ENCODE results near the gene CDC42BPA. TPM values are rescaled to one million over a fixed set of nuclear protein-coding genes. Genes with fewer than 3 reads are reported as not detected.

CDC42BPA gene
- total RNA-seq, 1 experiment from 2014 or later = 102 TPM

DNA sequence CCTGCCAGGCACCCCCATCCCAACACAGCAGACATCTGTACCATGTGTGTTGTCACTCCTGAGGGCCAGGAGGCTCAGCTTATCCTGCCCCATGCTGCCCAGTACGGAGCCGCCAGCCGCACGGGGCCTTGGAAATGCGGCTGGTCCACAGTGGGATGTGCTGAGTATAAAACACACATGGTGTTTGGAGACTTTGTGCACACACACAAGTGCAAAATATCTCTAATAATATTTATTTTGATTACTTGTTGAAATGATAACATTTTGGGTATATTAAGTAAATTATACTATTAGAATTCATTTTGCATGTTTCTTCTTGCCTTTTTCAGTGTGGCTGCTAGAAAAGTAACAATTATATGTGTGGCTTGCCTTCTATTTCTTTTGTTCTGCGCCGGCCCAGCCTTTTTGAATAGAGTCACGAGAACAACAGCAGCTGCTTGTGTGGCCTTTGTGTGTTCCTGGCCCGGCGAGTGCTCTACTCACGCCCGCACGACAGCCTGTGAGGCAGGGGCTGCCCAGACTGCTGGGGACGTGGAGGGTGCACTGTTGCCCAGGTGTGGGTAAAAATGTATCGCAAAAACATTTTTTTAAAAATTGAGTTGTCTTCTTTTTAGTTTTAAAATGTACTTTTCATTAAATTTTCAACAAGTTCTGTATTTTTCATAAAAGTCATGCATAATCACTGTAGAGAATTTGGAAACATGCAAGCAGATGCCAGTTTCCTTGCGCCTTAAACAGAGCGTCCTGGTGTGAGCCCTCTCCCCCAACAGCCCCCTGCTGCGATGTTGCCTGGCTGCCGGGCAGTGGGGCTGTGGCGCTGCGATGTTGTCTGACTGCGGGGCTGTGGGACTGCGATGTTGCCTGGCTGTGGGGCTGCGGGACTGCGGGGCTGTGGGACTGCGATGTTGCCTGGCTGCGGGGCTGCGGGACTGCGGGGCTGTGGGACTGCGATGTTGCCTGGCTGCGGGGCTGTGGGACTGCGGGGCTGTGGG lies 342.7 kb downstream of the CDC42BPA start:
- Mint-ChIP-seq H3K27me3 (ENCODE audit: insufficient read depth, unreplicated experiment) (no peaks in the 10 kb centered on the region), H3K4me3 (ENCODE audit: unreplicated experiment) (no peak overlapping the region), H3K9me3 (ENCODE audit: unreplicated experiment) (peaks cover 11% of the 10 kb centered on the region), H3K27ac (ENCODE audit: low read depth, unreplicated experiment) (no peak overlapping the region), H3K36me3 (ENCODE audit: insufficient read depth, unreplicated experiment) (peaks cover 42% of the 10 kb centered on the region), H3K4me1 (ENCODE audit: insufficient read depth, unreplicated experiment) (peaks cover 24% of the 10 kb centered on the region)
- BruUV-seq (replicated peaks) = no TSS peak
- DNase-seq (ENCODE audit: unreplicated experiment) = no peak
- intact Hi-C loops (cut with micrococcal nuclease) = no loop called here
- ChIA-PET POLR2A (interaction anchor here (0.6 to 2.2 kb wide), 5 partner anchors 36 to 535 kb away, joined by 3 to 19 read pairs (median 4); partner anchors contain the start of gene COQ8A), CTCF (interaction anchor here (0.6 to 1.5 kb wide), 2 partner anchors 25 to 413 kb away, joined by 3 read pairs; no protein-coding TSS in a partner anchor)
- TF ChIP-seq, protein P1, sequence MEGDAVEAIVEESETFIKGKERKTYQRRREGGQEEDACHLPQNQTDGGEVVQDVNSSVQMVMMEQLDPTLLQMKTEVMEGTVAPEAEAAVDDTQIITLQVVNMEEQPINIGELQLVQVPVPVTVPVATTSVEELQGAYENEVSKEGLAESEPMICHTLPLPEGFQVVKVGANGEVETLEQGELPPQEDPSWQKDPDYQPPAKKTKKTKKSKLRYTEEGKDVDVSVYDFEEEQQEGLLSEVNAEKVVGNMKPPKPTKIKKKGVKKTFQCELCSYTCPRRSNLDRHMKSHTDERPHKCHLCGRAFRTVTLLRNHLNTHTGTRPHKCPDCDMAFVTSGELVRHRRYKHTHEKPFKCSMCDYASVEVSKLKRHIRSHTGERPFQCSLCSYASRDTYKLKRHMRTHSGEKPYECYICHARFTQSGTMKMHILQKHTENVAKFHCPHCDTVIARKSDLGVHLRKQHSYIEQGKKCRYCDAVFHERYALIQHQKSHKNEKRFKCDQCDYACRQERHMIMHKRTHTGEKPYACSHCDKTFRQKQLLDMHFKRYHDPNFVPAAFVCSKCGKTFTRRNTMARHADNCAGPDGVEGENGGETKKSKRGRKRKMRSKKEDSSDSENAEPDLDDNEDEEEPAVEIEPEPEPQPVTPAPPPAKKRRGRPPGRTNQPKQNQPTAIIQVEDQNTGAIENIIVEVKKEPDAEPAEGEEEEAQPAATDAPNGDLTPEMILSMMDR (IDR thresholded peaks at IDR 0.05; ENCODE audit: unreplicated experiment) = no peak

DNA sequence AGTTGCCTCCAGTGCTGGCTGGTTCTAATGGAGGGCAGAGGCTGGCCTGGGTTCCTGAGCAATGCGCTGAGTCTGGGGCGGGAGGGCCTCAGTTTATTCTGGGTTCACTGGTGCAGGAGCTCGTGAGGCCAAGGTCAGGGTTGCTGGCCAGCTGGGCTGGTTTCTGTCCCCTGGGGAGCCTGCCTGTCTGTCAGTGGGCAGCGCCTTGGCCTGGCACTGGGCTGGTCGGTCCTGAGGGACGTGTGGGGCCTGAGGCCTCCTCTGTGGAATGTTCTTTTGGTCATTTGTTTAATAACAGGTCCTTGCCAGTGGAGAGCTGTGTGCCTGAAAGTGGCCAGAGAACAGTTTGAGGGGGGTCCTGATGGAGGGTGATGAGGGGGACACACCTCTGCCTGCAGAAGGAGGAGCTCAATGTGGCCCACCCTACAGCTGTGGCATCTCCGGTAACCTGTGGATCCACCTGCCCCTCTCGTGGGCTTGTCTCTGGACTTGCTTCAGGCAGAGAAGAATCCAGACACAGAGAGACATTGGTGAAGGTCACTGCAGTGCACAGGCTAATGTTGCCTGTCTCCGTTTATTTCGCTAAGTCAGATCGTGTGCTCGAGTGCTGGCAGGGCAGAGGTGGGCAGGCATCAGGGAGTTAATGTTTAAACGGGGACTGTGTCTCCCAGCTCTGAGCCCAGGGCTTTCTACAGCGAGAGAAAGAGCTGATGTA lies 343.6 kb downstream of the CDC42BPA start:
- Mint-ChIP-seq H3K4me1 (ENCODE audit: insufficient read depth, unreplicated experiment) (peaks cover 24% of the 10 kb centered on the region), H3K27me3 (ENCODE audit: insufficient read depth, unreplicated experiment) (no peaks in the 10 kb centered on the region), H3K27ac (ENCODE audit: low read depth, unreplicated experiment) (peak overlapping the region; percentile 96), H3K36me3 (ENCODE audit: insufficient read depth, unreplicated experiment) (peaks cover 44% of the 10 kb centered on the region), H3K9me3 (ENCODE audit: unreplicated experiment) (peaks cover 11% of the 10 kb centered on the region), H3K4me3 (ENCODE audit: unreplicated experiment) (peak overlapping the region; percentile 38)
- TF ChIP-seq, protein P1 (IDR thresholded peaks at IDR 0.05; ENCODE audit: unreplicated experiment) = no peak
- CTCF ChIA-PET = interaction anchor here (0.5 to 1.5 kb wide), 6 partner anchors 24 to 576 kb away, joined by 3 to 4 read pairs (median 3); no protein-coding TSS in a partner anchor
- no peak for DNase-seq (ENCODE audit: unreplicated experiment)
- intact Hi-C loops (cut with micrococcal nuclease) = no loop called here
- no TSS peak for BruUV-seq (replicated peaks)
- POLR2A ChIA-PET = interaction anchor here (0.6 to 2.2 kb wide), 15 partner anchors 34 to 534 kb away, joined by 3 to 19 read pairs (median 3); partner anchors contain the start of genes COQ8A and PSEN2

DNA sequence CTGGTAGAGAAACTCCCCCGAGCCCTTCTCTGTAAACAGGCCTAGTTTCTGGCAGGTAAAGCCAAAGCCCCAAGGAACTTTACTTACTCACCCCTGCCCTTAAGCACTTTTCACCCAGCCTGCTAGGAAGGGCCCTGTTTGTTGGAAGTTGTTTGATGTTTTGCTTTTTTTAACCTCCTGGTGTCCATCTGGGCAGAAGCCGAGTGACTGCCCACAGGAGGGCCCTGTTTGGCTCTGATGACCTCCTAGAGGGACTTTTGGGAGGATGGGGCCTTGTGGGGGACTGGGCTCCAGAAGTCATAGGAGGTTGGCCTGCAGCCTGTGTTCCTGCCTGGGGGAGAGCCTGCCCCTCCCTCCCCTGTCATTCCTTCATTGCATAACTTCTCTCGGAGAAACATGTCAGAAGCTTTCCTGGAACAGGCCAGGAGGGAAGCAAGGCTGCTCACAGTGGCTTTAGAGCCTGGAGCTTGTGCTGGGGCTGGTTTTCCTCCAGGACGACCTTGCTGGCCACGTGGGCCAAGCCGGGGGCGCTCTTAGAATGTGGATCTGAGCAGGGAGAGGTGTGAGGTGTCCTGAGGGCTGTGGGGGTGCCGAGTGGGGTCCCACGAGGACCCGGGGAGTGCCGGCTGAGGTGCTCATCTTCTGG lies 344.3 kb downstream of the CDC42BPA start:
- Mint-ChIP-seq H3K4me3 (ENCODE audit: unreplicated experiment) (peak overlapping the region; percentile 38), H3K9me3 (ENCODE audit: unreplicated experiment) (peaks cover 11% of the 10 kb centered on the region), H3K36me3 (ENCODE audit: insufficient read depth, unreplicated experiment) (peaks cover 49% of the 10 kb centered on the region), H3K4me1 (ENCODE audit: insufficient read depth, unreplicated experiment) (peaks cover 24% of the 10 kb centered on the region), H3K27ac (ENCODE audit: low read depth, unreplicated experiment) (peak overlapping the region; percentile 96), H3K27me3 (ENCODE audit: insufficient read depth, unreplicated experiment) (no peaks in the 10 kb centered on the region)
- TF ChIP-seq, protein P1 (IDR thresholded peaks at IDR 0.05; ENCODE audit: unreplicated experiment) = no peak
- CTCF ChIA-PET = interaction anchor here (0.5 to 1.5 kb wide), 6 partner anchors 23 to 576 kb away, joined by 3 to 5 read pairs (median 4); no protein-coding TSS in a partner anchor
- no TSS peak for BruUV-seq (replicated peaks)
- POLR2A ChIA-PET = interaction anchor here (0.6 to 2.2 kb wide), 19 partner anchors 10 to 342 kb away, joined by 3 to 19 read pairs (median 3); partner anchors contain the start of genes COQ8A and PSEN2
- intact Hi-C loops (cut with micrococcal nuclease) = no loop called here
- peak; percentile 80 for DNase-seq (ENCODE audit: unreplicated experiment)
